Activated T-helper 1 cell treated with anti-CD3 and anti-CD28 coated beads, Interleukin-2, amount 50 U/mL, for 16 hours (primary cell): ENCODE measurements around the gene C9orf78.
"Not testable (repeated sequence)": the region's sequence is repeated elsewhere in the genome, so short reads cannot be mapped to it uniquely, and the experiment has no call there.

ENCODE experiments used
- DNase-seq, 2 donors: peaks; one replicate each; pipeline ENCODE4 v3.0.0-alpha.2; 2020; ENCODE audit warnings: low read depth in 1 of 2, low spot score in 1 of 2

The C9orf78 gene

DNA sequence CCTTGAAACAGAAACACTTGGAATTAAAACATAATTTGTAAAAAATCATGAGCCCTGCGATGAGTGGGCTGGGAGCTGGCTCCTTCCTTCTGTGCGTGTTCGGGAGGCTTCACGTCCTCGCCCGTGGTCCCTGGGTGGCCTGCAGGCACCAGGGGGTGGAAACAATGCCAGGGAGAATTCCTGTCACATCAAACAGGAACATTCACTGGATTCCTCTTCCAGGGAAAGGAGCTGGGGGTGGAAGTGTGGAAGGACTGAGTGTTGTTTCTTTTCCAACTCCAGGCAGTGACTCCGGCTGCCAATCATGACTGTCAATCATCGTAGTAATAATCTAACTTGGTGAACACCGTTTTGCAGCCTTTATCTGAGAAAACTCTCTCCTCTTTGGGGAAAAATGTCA is 21.4 kb downstream of the C9orf78 start:
- DNase-seq = no peak

DNA sequence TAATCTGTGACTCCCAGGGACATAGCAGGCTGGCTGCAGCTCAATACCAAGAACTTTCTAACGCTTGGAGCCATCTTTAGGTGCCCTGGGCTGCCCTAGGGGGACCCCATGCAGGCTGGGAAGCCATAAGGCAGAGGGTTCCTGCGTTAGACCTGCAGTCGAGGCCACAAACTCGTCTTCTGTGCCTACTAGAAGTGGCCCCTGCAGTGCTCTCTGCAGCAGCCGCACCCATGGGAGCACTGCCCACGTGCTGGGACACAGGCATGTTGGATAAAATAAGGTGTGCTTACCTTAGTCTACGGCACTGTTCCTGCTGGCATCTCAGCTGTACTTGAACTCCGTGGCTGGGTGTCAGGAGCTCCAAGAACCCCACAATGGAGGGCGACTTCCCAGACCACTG is 22.7 kb downstream of the C9orf78 start:
- DNase-seq = no peak

DNA sequence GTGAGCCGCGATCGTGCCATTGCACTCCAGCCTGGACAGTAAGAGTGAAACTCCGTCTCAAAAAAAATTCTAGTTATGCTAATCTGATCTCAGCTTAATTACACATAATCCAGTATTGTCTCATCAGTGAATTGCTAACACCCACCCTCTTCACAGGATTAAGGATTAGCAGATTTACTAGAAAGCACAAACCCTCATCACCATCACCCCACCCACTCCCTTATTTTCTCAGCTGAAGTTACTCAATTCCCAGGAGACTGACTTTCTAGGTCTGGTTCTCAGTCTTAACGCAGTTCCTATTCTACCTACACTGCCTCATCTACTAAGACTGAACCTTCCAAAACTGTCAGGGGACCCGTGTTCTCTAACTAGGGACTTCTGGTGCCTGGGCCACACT is 23.1 kb downstream of the C9orf78 start:
- DNase-seq = no peak

DNA sequence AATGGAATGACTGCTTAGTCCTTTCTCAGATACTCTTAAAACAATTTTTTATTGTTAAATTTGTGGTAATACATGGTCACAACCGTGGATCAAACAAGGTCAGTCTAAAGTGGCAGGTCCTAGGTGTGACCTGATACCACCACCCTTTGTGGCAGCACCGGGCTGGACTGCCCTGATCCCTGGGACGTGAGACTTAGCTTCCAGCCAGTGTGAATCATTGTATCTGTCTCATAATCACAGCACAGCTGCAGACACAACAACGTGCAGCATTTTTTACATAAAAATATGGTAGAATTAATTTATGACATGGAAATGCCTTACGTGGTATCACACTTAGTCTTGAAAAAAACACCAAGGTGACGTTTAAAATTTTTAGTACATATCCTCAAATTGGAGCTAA is 24.3 kb downstream of the C9orf78 start:
- DNase-seq = no peak

DNA sequence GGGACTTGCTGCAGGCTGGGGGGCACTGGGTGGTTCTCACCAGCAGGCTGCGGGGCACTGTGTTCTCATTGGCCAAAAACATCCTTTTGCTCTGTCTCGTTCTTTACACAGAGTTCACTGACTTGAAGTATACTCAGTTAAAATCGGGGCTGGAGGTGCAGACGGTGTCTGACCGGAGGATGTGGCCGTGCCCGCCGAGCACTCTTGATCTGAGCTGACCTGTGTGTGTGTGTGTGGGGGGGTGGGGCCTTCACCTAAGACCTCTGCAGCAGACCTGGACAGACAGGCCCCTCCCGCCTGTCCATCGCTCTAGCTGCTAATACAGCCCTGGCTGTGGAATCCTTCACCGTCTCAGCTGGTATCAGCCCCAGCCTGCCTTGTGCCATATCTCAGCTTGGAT is 25.0 kb downstream of the C9orf78 start:
- DNase-seq = no peak

DNA sequence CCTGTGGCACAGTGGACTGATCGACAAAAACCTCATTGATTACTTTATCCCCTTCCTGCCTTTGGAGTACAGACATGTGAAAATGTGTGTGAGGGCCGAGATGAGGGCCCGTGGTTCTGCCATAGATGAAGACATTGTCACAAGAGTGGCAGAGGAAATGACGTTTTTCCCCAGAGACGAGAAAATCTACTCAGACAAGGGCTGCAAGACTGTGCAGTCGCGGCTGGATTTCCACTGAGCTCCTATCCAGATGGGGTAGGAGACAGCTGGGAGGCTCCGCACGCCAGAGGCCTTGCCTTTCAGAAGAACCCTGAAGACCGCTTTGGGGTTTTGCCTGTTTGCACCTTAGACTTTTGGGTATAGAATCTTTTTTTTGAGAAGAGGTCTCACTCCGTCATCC is 25.7 kb downstream of the C9orf78 start:
- no peak for DNase-seq

DNA sequence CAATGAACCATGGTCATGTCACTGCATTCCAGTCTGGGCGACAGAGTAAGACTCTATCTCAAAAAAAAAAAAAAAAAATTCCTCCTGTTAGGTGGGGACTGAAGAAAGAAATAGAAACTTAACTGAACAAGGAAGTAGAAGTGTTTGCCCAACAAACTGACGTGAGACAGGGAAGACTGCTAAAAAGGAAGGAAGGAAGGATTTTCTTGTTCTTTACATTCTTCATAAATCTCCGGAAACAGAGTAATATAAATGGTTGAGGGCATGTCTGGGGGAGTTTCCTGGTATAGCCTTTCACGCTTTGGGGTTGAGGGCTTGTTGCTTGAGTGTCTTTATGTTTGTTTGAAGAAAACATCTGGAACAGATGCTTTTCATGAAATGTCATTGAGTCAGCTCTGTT is 29.0 kb downstream of the C9orf78 start:
- DNase-seq = no peak

DNA sequence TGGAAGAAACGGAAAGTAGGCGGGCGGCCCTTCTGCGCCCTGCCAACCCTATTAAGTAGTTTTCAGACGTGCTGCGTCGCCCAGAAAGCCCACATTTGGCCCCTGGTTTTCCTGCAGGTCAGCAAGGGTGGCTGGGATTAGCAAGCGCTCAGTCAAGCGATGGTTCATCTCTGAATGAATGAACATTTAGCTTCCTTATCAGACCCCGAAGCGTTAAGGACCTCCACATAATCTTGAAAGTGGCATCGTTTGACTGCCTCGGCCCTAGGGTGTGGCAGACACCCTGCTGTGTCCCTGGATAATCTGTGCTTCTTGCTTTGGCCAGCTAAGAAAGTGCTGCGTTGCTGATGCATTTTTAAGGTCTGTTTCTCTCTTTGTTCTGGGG is 31.4 kb downstream of the C9orf78 start:
- no peak for DNase-seq

DNA sequence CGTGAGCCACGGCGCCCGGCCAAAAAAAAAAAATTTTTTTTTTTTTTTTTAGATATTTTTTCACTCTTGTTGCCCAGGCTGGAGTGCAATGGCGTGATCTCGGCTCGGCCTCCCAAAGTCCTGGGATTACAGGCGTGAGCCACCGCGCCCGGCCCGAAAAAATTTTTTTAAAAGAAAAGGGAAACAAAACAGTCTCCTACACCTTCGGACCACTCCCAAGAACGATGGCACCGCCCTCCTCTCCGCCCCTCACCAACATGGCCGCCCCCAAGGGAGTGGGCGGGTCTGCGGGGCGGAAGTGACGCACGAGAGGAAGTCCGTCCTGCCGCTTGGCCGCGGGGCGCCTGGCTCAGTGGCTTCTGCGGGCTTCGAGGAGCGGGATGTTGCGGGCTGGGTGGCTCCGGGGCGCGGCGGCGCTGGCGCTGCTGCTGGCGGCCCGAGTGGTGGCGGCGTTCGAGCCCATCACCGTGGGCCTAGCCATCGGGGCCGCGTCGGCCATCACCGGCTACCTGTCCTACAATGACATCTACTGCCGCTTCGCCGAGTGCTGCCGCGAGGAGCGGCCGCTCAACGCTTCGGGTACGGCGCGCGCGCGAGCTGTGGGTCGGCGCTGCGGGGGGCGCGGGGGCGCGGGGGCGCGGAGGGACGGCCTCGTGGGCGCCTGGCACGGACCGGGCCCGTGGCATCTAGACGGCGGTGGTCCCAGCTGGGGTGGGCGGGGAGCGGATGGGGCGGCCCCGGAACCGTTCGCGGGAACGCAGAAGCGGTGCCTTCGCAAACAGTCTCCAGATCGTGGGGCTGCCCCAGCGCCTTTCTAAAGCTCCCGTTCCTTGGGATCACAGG is 32.0 kb downstream of the C9orf78 start, which contains the start of gene TOR1B:
TSS of gene TOR1B (plus strand) at position 352 of the 843 bp plus-strand sequence. CDS start at position 381, 29 bp downstream.
- peak; percentile 89 for DNase-seq

DNA sequence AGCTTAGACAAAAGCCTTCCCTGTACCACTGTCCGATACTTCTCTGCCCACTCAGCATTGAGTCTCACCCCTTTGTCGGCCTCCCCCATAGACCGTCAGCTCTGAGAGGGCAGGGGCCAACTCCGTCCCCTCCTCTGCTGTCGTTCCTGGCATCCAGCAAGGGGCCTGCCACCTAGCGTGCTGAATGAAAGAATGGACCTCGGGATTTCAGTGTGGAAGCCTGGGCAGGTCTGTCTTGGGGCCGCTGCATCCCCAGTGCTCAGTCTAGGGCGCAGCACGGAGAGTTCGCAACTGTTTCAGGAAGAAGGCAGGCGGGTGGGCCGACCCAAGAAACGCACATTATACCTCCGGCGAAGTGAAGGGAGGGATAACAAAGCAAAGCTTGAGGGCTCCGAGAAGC is 33.6 kb downstream of the C9orf78 start:
- no peak for DNase-seq

DNA sequence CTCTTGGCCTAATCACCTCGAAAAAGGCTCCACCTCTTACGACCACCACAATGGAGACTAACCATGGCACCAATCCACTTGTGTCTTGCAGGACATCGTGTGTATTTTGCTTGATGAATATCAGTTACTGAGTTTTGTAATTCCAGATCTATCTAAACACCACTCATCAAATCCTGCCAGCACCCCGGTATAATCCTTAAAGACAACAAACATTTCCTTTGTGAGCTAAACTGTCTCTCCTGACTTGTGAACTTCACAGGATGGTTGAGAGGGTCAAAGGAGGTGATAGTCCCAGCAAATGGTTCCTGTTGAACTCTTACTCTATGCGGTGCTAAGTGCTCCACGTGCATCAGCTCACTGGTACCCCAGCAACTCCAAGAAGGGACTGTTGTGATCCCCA is 36.1 kb downstream of the C9orf78 start:
- DNase-seq = no peak

DNA sequence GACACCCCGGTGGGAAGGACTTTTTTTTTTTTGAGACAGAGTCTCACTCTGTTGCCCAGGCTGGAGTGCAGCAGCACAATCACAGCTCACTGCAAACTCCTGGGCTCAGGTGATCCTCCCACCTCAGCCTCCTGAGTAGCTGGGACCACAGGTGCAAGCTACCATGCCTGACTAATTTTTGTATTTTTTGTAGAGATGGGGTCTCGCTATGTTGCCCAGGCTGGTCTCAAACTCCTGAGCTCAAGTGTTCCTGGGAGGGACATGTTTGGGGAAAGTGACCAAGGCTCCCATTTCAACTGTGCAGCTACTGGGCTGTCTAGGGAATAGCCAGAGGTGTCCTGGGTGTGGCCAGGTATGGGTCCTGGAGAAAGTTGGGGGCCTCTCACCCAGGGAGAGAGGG is 39.0 kb downstream of the C9orf78 start:
- DNase-seq = not testable (repeated sequence)

DNA sequence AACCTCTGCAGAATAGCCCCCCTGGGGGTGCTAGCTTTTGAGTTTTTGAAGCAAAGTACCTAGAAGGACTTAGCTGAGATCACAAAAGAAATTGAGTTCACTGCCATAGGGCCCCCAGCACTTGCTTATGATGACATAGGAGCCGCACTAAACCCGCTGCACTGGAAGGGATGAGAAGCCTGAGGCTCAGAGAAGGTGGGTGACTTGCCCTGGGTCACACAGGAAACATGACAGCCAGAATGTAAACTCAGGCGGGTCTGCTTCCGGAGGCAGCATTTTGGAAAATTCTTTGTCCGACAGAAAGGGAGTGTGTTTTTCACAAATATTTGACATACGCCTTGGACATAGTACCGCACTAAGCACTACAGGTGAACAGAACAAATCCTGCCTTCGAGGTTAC is 40.5 kb downstream of the C9orf78 start:
- DNase-seq = no peak

DNA sequence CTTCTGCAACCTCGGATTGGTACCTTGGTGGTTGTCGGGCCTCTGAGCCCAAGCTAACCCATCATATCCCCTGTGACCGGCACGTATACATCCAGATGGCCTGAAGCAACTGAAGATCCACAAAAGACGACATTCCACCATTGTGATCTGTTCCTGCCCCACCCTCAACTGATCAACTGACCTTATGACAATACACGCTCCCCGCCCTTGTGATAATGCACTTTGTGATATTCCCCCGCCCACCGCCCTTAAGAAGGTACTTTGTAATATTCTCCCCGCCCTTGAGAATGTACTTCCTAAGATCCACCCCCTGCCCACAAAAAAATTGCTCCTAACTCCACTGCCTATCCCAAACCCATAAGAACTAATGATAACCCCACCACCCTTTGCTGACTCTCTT is 48.6 kb downstream of the C9orf78 start:
- no peak for DNase-seq

DNA sequence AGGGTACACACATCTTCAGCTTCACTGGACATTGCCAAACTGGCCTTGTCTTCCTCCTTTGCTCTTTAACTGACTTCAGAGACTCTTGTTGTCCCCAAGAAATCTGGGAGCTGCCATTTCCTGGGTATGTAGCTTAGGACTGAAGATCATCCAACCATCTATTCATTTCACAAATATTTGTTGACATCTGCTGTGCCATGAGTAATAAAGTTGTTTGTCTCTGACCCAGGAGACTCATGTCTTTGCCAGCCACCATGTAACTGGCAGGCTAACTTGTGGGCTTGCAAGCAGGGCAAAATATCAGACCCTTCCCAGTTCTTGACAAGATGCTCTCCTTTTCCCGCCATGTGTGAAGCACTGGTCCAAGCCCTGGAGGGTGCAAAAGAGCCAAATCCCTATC is 49.2 kb downstream of the C9orf78 start:
- DNase-seq = no peak

DNA sequence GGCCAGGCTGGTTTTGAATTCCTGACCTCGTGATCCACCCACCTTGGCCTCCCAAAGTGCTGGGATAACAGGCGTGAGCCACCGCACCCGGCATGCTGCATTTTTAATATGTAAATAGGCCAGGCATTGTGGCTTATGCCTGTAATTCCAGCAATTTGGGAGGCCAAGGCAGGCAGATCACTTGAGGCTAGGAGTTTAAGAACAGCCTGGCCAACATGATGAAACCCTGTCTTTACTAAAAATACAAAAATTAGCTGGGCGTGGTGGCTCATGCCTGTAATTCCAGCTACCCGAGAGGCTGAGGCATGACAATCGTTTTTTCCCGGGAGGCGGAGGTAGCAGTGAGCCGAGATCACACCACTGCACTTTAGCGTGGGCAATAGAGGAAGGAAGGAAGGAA is 50.1 kb downstream of the C9orf78 start:
- not testable (repeated sequence) for DNase-seq

DNA sequence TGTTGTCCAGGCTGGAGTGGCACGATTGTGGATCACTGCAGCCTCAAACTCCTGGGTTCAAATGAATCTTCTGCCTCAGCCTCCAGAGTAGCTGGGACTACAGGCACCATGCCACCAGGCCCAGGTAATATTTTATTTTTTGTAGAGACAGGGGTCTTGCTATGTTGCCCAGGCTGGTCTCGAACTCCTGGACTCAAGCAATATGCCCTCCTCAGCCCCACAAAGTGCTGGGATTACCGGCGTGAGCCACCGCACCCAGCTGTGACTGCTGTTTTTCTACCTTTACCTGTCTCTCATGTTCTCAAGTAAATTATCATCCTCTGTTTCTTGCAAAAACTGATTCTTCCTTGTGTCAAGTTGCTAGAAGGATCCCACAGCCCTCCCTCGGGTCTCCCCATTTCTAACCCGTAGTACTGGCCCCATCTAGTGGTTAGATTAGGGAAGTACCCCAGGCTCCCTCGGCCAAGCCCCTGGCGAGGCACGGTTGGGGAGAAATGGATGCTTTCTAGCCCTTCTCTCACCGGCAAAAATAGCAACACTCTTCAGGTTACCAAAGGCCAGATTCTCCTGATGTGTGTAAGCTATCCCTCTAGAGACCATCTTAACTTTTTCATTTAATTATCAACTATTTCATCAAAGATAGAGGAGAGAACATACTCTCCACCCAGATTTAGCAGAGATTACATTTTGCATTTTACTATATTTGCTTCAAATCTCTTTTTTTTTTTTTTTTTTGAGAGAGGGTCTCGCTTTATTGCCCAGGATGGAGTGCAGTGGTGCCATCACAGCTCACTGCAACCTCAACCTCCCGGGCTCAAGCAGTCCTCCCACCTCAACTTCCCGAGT is 51.3 kb downstream of the C9orf78 start:
- DNase-seq = peak; percentile 38 to 51

DNA sequence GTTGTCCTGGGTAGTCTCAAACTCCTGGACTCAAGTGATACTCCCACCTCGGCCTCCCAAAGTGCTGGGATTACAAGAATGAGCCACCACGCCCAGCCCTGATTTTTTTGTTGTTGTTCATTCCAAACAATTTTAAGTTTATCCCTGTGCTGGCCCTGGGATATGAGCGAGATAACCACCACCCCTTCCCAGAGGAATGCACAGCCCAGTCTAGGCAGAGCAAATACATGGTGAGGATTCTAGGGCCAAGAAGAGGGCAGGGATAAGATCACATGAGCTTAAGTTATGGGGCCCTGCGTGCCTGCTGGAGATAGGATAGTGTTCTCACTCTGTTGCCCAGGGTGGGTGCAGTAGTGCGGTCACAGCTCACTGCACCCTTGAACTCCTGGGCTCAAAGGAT is 53.1 kb downstream of the C9orf78 start:
- no peak for DNase-seq

DNA sequence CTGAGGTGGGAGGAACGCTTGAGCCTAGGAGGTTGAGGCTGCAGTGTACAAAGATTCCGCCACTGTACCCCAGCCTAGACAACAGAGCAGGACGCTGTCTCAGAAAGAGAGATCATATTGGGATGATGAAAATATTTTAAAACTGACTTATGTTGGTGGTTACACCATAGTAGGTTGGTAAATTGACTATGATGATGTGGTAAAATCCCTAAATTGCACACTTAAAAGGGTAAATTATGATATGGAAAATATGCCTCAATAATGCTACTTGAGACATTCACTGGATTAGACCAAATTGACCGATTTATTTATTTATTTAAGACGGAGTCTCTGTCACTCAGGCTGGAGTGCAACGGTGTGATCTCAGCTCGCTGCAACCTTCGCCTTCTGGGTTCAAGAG is 53.9 kb downstream of the C9orf78 start:
- DNase-seq = no peak

DNA sequence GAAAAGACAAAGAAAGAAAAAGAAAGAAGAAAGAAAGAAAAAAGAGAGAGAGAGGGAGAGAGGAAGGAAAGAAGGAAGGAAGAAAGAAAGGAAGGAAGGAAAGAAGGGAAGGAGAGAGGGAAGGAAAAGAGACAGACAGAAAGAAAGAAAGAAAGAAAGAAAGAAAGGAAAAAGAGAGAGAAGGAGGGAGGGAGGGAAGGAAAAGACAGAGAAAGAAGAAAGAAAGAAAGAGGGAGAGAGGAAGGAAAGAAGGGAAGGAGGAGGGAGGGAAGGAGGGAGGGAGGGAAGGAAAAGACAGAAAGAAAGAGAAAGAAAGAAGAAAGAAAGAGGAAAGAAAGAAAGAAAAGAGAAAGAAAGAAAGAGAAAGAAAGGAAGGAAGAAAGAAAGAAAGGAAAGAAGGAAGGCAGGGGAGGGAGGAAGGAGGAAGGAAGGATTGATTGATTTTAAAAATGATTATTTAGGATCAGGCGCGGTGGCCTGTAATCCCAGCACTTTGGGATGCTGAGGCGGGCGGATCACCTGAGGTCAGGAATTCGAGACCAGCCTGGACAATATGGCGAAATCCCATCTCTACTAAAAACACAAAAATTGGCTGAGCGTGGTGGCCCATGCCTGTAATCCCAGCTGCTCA is 55.4 kb downstream of the C9orf78 start:
- DNase-seq = no peak

DNA sequence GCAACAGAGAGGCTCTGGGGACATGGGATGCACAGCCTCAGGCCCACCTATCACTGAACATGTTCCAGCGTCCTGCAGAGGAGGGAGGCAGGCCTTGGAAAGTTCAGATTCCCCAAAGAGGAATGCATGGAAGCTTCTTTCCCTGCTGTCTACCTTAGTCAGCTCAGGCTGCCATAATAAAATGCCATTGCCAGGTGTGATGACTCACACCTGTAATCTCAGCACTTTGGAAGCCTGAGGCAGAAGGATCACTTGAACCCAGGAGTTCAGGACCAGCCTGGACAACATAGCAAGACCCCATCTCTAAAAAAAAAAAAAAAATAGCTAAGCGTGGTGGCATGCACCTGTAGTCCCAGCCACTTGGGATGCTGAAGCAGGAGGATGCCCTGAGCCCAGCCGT is 56.6 kb downstream of the C9orf78 start:
- no peak for DNase-seq

DNA sequence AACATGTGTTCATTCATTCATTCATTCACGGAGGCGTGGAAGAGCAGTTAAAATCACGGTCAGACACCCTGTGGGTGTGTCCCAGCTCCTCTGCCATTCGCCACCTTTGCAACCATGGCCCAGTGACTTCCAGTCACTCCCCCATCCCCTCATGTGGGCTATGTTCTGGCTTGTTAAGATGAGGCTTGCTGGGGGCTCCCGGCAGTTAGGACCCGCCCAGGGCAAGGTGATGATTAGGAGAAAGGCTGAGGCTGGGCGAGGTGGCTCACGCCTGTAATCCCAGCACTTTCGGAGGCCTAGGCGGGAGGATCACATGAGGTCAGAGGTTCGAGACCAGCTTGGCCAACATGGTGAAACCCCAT is 57.3 kb downstream of the C9orf78 start:
- no peak for DNase-seq
